HG02840 (cell line): Measurements from ENCODE around the gene SPRR4.
"Not testable (repeated sequence)": the region's sequence is repeated elsewhere in the genome, so short reads cannot be mapped to it uniquely, and the experiment has no call there.

Source experiments
- ATAC-seq: cut with Tn5 transposase; IDR thresholded peaks from one replicate; pipeline ENCODE4 v1.9.1; 2021; ENCODE audit warnings: mild to moderate bottlenecking, moderate library complexity, moderate number of reproducible peaks; ENCODE audit not compliant: unreplicated experiment, low FRiP score

The SPRR4 gene

DNA sequence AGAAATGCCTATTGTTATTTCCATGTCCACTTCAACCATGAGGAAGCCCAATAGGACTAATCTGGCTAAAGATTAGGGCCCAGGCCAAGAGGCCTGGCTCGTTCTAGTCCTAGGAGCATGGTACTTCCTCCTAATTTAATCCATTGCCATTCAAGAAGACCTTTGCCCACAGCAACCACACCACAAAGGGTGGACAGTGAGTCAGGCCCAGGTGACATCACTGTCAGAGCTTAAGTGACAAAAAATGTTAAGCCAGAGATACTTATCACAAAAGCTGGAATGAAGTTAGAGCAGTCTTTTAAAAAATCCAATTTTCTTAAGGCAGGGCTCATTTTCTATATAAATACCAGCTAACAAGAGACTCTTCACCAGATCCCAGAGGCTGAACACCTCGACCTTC, 30.9 kb downstream of the SPRR4 start, which contains the start of gene SPRR3:
TSS of gene SPRR3 (plus strand) at position 368 of the 400 bp plus-strand sequence. CDS start 1,272 bp downstream, outside the sequence.
- no peak for ATAC-seq

DNA sequence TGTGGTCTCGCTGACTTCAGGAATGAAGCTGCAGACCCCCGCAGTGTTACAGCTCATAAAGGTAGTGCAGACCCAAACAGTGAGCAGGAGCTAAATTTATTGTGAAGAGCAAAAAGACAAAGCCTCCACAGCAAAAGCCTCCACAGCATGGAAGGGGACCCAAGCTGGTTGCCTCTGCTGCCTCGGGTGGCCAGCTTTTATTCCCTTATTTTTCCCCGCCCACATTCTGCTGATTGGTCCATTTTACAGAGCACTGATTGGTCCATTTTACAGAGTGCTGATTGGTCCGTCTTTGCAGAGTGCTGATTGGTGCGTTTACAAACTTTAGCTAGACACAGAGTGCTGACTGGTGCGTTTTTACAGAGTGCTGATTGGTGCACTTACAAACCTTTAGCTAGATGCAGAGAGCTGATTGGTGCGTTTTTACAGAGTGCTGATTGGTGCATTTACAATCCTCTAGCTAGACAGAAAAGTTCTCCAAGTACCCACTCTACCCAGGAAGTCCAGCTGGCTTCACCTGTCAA, 40.8 kb downstream of the SPRR4 start:
- ATAC-seq = not testable (repeated sequence)

DNA sequence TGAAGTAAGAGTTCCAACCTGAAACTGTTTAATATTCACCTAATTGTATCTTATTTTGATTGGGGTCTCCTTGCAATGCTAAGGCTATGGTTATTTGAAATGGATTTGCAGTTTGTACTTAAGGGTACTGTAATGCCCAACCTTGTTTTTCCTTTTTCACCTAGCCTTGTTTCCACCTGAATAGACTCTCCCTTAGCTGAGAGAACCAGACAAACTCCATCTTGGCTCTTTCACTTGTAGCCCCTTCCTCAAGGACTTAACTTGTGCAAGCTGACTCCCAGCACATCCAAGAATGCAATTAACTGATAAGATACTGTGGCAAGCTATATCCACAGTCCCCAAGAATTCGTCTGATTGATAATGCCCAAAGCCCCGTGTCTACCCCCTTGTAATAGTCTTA, 51.4 kb downstream of the SPRR4 start:
- not testable (repeated sequence) for ATAC-seq
